Kidney epithelial cell (primary cell): ENCODE data around the gene CRB2. TPM values are rescaled to one million over a fixed set of nuclear protein-coding genes. Genes with fewer than 3 reads are reported as not detected.

ENCODE experiments used
- DNase-seq: peaks from one replicate; pipeline ENCODE4 v3.0.0-alpha.2; 2010; ENCODE audit warnings: low read depth
- H3K27me3 ChIP-seq: 2 replicates; pipeline ENCODE4 v1.6.0; 2011; ENCODE audit warnings: low read length; ENCODE audit not compliant: control insufficient read depth, insufficient read depth
- H3K36me3 ChIP-seq: 2 replicates; pipeline ENCODE4 v1.5.1; 2011; ENCODE audit warnings: low read length; ENCODE audit not compliant: control insufficient read depth, insufficient read depth
- H3K4me3 ChIP-seq: 2 replicates; pipeline ENCODE4 v1.5.1; 2011; ENCODE audit warnings: low read depth, mild to moderate bottlenecking, control low read depth, low read length
- CTCF ChIP-seq: IDR thresholded peaks from 2 replicates; pipeline ENCODE4 v1.5.1; 2011; ENCODE audit warnings: mild to moderate bottlenecking, moderate library complexity, low read length, control low read depth, inconsistent platforms; ENCODE audit not compliant: insufficient read depth, poor library complexity, severe bottlenecking
- total RNA-seq: library from RNA; depleted of rRNA; stranded (reverse); fragments of >200 nt; gene quantifications from 2 replicates; pipeline ENCODE4 v1.2.3, GENCODE V29; 2015

Gene CRB2
- total RNA-seq, 1 donor from 2014 or later = 1.3 TPM

GRCh38 chr9:123314617-123315016 lies 41.4 kb upstream of the CRB2 start:
- H3K36me3 ChIP-seq = no peaks in the 10 kb centered on the region
- H3K4me3 ChIP-seq = no peak overlapping the region
- H3K27me3 ChIP-seq = peaks cover 13% of the 10 kb centered on the region
- DNase-seq = no peak
- no peak for TF ChIP-seq CTCF

GRCh38 chr9:123315635-123316034 lies 40.4 kb upstream of the CRB2 start:
- Histone ChIP-seq H3K36me3 (no peaks in the 10 kb centered on the region), H3K4me3 (no peak overlapping the region), H3K27me3 (peaks cover 12% of the 10 kb centered on the region)
- TF ChIP-seq CTCF = no peak
- DNase-seq = no peak

GRCh38 chr9:123316053-123316718 lies 39.8 kb upstream of the CRB2 start:
- no peak for DNase-seq
- TF ChIP-seq CTCF = no peak
- Histone ChIP-seq H3K27me3 (peaks cover 9% of the 10 kb centered on the region), H3K4me3 (no peak overlapping the region), H3K36me3 (no peaks in the 10 kb centered on the region)

DNA sequence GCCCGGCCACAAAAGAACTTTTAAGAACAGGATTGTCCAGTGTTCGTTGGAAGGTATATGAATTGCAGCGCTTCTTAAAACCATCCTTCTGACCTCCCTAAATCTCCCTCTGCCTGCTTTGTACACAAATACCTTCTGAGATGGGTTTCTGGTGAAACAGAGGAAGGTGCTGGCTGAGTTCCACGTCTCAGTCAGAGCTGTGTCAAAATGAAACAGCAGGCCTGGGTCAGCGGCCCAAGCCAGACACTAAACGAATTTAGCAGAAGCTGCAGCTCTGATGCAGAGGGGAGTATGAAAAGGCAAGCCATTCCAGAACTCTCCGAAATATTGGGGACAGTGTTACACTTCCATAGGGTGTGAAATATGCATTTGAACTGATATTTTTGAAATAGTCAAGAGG lies 37.8 kb upstream of the CRB2 start:
- no peak for TF ChIP-seq CTCF
- DNase-seq = no peak
- Histone ChIP-seq H3K4me3 (no peak overlapping the region), H3K27me3 (peaks cover 4% of the 10 kb centered on the region), H3K36me3 (no peaks in the 10 kb centered on the region)

DNA sequence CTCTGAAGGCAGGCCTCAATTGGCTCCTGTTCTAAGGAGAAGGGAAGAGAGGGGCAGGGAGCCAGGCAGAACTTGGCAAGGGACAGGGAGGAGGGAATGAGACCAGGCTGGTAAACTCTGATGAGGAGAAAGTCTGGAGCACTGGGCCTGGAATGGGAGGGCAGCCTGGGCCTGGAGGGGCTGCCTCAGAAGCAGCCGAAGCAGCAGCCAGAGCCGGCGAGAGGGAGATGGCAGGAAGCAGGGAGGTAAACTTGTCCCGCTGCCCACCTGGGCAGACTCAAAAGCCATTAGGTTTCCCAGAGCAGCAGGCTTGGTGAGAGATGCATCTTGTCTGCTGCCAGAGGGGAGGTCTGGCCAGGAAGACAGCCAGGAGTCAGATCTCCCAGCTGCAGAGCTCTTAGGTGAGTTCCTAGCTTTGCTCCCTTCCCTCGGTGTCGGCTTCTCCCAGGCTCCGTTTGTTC lies 37.0 kb upstream of the CRB2 start:
- H3K27me3 ChIP-seq = peaks cover 4% of the 10 kb centered on the region
- no peak for TF ChIP-seq CTCF
- no peak for DNase-seq
- H3K4me3 ChIP-seq = no peak overlapping the region
- H3K36me3 ChIP-seq = no peaks in the 10 kb centered on the region
